ENCODE results near the gene NEUROG2. TPM values are rescaled to one million over a fixed set of nuclear protein-coding genes. Genes with fewer than 3 reads are reported as not detected.

The NEUROG2 gene
- total RNA-seq, 1 experiment from 2014 or later: not detected

DNA sequence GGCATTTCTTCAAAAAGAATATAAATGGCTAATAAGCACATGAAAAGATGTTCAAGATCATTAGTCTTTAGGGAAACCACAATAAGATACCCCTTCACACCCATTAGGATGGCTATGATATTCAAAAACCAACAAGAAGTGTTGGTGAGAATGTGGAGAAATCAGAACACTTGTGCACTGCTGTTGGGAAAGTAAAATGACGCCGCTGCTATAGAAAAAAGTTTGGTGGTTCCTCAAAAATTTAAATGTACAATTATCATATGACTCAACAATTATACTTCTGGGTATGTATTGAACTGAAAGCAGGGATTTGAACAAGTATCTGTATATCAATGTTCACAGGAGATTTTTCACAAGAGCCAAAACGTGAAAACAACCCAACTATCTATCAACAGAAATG, 29.4 kb upstream of the NEUROG2 start:
- BruUV-seq (replicated peaks): no TSS peak
- TF ChIP-seq EZH2 (IDR thresholded peaks at IDR 0.05; ENCODE audit: low read length, unreplicated experiment): no peak
- TF ChIP-seq, protein P1, sequence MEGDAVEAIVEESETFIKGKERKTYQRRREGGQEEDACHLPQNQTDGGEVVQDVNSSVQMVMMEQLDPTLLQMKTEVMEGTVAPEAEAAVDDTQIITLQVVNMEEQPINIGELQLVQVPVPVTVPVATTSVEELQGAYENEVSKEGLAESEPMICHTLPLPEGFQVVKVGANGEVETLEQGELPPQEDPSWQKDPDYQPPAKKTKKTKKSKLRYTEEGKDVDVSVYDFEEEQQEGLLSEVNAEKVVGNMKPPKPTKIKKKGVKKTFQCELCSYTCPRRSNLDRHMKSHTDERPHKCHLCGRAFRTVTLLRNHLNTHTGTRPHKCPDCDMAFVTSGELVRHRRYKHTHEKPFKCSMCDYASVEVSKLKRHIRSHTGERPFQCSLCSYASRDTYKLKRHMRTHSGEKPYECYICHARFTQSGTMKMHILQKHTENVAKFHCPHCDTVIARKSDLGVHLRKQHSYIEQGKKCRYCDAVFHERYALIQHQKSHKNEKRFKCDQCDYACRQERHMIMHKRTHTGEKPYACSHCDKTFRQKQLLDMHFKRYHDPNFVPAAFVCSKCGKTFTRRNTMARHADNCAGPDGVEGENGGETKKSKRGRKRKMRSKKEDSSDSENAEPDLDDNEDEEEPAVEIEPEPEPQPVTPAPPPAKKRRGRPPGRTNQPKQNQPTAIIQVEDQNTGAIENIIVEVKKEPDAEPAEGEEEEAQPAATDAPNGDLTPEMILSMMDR (conservative IDR thresholded peaks at IDR 0.05; ENCODE audit: low read depth, low read length): no peak
- no peak for TF ChIP-seq EZH2phosphoT487 (IDR thresholded peaks at IDR 0.05; ENCODE audit: borderline replicate concordance, low read length)
- H2AFZ ChIP-seq (ENCODE audit: low read length): no peak overlapping the region
- no peak for DNase-seq
- H3F3A ChIP-seq (ENCODE audit: low read length, unreplicated experiment): no peaks in the 10 kb centered on the region
- ChIA-PET CTCF (no interaction called here), POLR2A (ENCODE audit: unreplicated experiment) (no interaction called here)
- H3K79me2 ChIP-seq (ENCODE audit: low read length): no peaks in the 10 kb centered on the region
- no peak for ATAC-seq
- no peak overlapping the region for H3K4me3 ChIP-seq (ENCODE audit: low read length)
- intact Hi-C loops (cut with micrococcal nuclease): no loop called here
- no peaks in the 10 kb centered on the region for H3K9me2 ChIP-seq (replicated peaks; ENCODE audit: low read length)
- H4K20me1 ChIP-seq (ENCODE audit: low read length): no peaks in the 10 kb centered on the region
- H3K27ac ChIP-seq (ENCODE audit: low read length): no peak overlapping the region
- H3K27me3 ChIP-seq (ENCODE audit: low read length): no peaks in the 10 kb centered on the region
- 0 out of 2 replicates have a peak, but pooled peaks cover 3% of the 10 kb centered on the region for H3K4me1 ChIP-seq (ENCODE audit: insufficient read depth, low read length)
- no peak overlapping the region for H3K4me2 ChIP-seq (ENCODE audit: low read length)
- no peaks in the 10 kb centered on the region for H3K36me3 ChIP-seq (ENCODE audit: low read depth, low read length)
- H3K9ac ChIP-seq (ENCODE audit: low read length): no peak overlapping the region
- no peaks in the 10 kb centered on the region for H3K9me3 ChIP-seq (ENCODE audit: low read length)

DNA sequence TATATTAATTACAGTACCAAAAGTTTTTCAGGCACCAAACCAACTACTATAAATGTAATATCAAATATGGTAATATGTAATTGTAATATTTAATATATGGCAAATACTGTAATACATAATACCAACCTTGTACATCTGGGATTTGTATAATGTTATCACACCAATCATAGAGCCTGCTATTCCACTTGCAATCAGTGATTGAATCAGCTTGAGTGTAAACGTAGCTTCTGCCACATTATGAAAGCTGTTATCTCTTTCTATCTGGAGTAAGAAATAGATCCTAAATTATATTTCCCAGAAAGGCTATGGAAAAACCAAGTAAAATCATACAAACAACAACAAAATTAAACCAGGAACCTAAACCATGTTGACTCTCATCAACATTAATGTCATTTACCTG, 24.7 kb upstream of the NEUROG2 start:
- Histone ChIP-seq H2AFZ (ENCODE audit: low read length) (no peak overlapping the region), H3K4me3 (ENCODE audit: low read length) (no peak overlapping the region), H3K4me1 (ENCODE audit: insufficient read depth, low read length) (no peaks in the 10 kb centered on the region), H3F3A (ENCODE audit: low read length, unreplicated experiment) (no peaks in the 10 kb centered on the region), H3K9ac (ENCODE audit: low read length) (no peak overlapping the region), H3K27ac (ENCODE audit: low read length) (no peak overlapping the region), H3K9me3 (ENCODE audit: low read length) (no peaks in the 10 kb centered on the region), H3K9me2 (replicated peaks; ENCODE audit: low read length) (no peaks in the 10 kb centered on the region), H3K27me3 (ENCODE audit: low read length) (no peaks in the 10 kb centered on the region), H3K36me3 (ENCODE audit: low read depth, low read length) (no peaks in the 10 kb centered on the region), H3K79me2 (ENCODE audit: low read length) (no peaks in the 10 kb centered on the region), H3K4me2 (ENCODE audit: low read length) (no peak overlapping the region), H4K20me1 (ENCODE audit: low read length) (no peaks in the 10 kb centered on the region)
- no peak for ATAC-seq
- no peak for DNase-seq
- TF ChIP-seq EZH2 (IDR thresholded peaks at IDR 0.05; ENCODE audit: low read length, unreplicated experiment) (no peak), EZH2phosphoT487 (IDR thresholded peaks at IDR 0.05; ENCODE audit: borderline replicate concordance, low read length) (no peak)
- TF ChIP-seq, protein P1 (conservative IDR thresholded peaks at IDR 0.05; ENCODE audit: low read depth, low read length): no peak
- no TSS peak for BruUV-seq (replicated peaks)
- ChIA-PET POLR2A (ENCODE audit: unreplicated experiment) (no interaction called here), CTCF (no interaction called here)
- intact Hi-C loops (cut with micrococcal nuclease): no loop called here

DNA sequence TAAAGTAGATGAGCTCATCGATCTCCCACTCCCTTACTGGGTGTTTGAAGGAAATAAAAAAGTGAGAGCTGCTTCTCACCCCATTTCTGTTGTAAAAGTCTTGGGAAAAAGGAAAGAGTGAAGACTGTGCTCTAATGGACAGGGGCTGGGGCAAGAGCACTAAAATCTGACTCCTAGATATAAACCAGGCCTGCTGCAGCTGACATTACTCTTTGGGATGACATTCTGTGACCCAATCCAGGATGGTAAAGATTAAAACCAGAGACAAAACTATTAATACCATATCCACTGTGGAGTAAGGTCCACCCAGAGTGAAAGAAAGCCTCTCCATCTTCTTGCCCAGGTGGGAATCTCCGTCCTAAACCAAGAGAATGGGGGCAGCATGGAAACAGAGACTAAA, 20.1 kb upstream of the NEUROG2 start:
- H3K27me3 ChIP-seq (ENCODE audit: low read length): no peaks in the 10 kb centered on the region
- no peak for DNase-seq
- H3K79me2 ChIP-seq (ENCODE audit: low read length): no peaks in the 10 kb centered on the region
- H3K36me3 ChIP-seq (ENCODE audit: low read depth, low read length): no peaks in the 10 kb centered on the region
- CTCF ChIA-PET: no interaction called here
- no peak for ATAC-seq
- no peak overlapping the region for H3K27ac ChIP-seq (ENCODE audit: low read length)
- intact Hi-C loops (cut with micrococcal nuclease): no loop called here
- no peak for TF ChIP-seq EZH2 (IDR thresholded peaks at IDR 0.05; ENCODE audit: low read length, unreplicated experiment)
- TF ChIP-seq, protein P1 (conservative IDR thresholded peaks at IDR 0.05; ENCODE audit: low read depth, low read length): no peak
- TF ChIP-seq EZH2phosphoT487 (IDR thresholded peaks at IDR 0.05; ENCODE audit: borderline replicate concordance, low read length): no peak
- no peaks in the 10 kb centered on the region for H3K9me2 ChIP-seq (replicated peaks; ENCODE audit: low read length)
- H4K20me1 ChIP-seq (ENCODE audit: low read length): no peaks in the 10 kb centered on the region
- no peak overlapping the region for H3K4me2 ChIP-seq (ENCODE audit: low read length)
- H3K9ac ChIP-seq (ENCODE audit: low read length): no peak overlapping the region
- no peaks in the 10 kb centered on the region for H3F3A ChIP-seq (ENCODE audit: low read length, unreplicated experiment)
- no peak overlapping the region for H2AFZ ChIP-seq (ENCODE audit: low read length)
- no peak overlapping the region for H3K4me3 ChIP-seq (ENCODE audit: low read length)
- no peaks in the 10 kb centered on the region for H3K9me3 ChIP-seq (ENCODE audit: low read length)
- no peaks in the 10 kb centered on the region for H3K4me1 ChIP-seq (ENCODE audit: insufficient read depth, low read length)
- no TSS peak for BruUV-seq (replicated peaks)
- POLR2A ChIA-PET (ENCODE audit: unreplicated experiment): no interaction called here
